ENCODE results near the gene GJB2.

- TF ChIP-seq, protein P1, sequence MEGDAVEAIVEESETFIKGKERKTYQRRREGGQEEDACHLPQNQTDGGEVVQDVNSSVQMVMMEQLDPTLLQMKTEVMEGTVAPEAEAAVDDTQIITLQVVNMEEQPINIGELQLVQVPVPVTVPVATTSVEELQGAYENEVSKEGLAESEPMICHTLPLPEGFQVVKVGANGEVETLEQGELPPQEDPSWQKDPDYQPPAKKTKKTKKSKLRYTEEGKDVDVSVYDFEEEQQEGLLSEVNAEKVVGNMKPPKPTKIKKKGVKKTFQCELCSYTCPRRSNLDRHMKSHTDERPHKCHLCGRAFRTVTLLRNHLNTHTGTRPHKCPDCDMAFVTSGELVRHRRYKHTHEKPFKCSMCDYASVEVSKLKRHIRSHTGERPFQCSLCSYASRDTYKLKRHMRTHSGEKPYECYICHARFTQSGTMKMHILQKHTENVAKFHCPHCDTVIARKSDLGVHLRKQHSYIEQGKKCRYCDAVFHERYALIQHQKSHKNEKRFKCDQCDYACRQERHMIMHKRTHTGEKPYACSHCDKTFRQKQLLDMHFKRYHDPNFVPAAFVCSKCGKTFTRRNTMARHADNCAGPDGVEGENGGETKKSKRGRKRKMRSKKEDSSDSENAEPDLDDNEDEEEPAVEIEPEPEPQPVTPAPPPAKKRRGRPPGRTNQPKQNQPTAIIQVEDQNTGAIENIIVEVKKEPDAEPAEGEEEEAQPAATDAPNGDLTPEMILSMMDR (conservative IDR thresholded peaks at IDR 0.05; ENCODE audit: low read length): no peak
- no peak for TF ChIP-seq EZH2phosphoT487 (IDR thresholded peaks at IDR 0.05; ENCODE audit: borderline replicate concordance)
These were observed 34.5 kb upstream of the GJB2 start for GRCh38 chr13:20227288-20227687.

Measured in Loucy (cell line).